ENCODE measurements around the gene AOX1. TPM values are rescaled to one million over a fixed set of nuclear protein-coding genes. Genes with fewer than 3 reads are reported as not detected.
"Not testable (repeated sequence)": the region's sequence is repeated elsewhere in the genome, so short reads cannot be mapped to it uniquely, and the experiment has no call there.

Gene AOX1
- total RNA-seq, 2 donors from 2014 or later = 0.17 to 0.26 TPM

GRCh38 chr2:200673191-200673590 is 87.4 kb downstream of the AOX1 start:
- no peaks in the 10 kb centered on the region for H3K9me3 Mint-ChIP-seq
- H3K4me1 Mint-ChIP-seq (ENCODE audit: low read depth in 2 of 2) = peaks cover 0 to 3% of the 10 kb centered on the region in 2 donors
- no peaks in the 10 kb centered on the region for H3K36me3 Mint-ChIP-seq
- H3K27ac Mint-ChIP-seq = no peak overlapping the region
- H3K4me3 Mint-ChIP-seq = no peak overlapping the region
- H3K27me3 Mint-ChIP-seq = peaks cover 16 to 34% of the 10 kb centered on the region in 2 donors
- ATAC-seq = no peak
- no peak for DNase-seq (ENCODE audit: low spot score)

- Mint-ChIP-seq H3K4me1 (ENCODE audit: low read depth in 2 of 2) (peaks cover 0 to 3% of the 10 kb centered on the region in 2 donors), H3K36me3 (no peaks in the 10 kb centered on the region), H3K9me3 (no peaks in the 10 kb centered on the region), H3K4me3 (no peak overlapping the region), H3K27ac (no peak overlapping the region), H3K27me3 (peaks cover 16 to 34% of the 10 kb centered on the region in 2 donors)
- ATAC-seq (no peak), DNase-seq (ENCODE audit: low spot score) (no peak)
Measured at GRCh38 chr2:200674837-200675236, 89.0 kb downstream of the AOX1 start.

DNA sequence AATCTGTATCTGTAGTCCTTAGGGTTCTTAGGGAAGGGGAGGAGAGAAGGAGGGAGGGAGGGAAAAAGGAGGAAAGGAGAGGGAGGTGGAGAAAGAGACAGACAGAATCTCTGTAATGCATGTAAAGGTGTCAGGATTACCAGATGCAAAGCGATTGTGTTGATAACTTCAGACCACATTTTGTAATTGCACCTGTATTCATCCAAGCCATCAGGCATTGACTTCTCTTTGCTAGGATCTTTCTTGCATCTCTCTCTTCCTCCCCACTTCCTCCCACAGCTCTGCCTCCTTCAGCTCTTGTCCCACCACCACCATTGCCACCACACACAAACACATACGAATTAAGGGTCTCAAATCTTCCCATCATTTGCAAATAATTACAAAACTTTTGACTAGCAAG is 91.4 kb downstream of the AOX1 start:
- no peaks in the 10 kb centered on the region for H3K4me1 Mint-ChIP-seq (ENCODE audit: low read depth in 2 of 2)
- no peaks in the 10 kb centered on the region for H3K36me3 Mint-ChIP-seq
- no peaks in the 10 kb centered on the region for H3K9me3 Mint-ChIP-seq
- ATAC-seq = no peak
- H3K4me3 Mint-ChIP-seq = no peak overlapping the region
- DNase-seq (ENCODE audit: low spot score) = no peak
- no peak overlapping the region for H3K27ac Mint-ChIP-seq
- H3K27me3 Mint-ChIP-seq = peaks cover 12 to 22% of the 10 kb centered on the region in 2 donors

DNA sequence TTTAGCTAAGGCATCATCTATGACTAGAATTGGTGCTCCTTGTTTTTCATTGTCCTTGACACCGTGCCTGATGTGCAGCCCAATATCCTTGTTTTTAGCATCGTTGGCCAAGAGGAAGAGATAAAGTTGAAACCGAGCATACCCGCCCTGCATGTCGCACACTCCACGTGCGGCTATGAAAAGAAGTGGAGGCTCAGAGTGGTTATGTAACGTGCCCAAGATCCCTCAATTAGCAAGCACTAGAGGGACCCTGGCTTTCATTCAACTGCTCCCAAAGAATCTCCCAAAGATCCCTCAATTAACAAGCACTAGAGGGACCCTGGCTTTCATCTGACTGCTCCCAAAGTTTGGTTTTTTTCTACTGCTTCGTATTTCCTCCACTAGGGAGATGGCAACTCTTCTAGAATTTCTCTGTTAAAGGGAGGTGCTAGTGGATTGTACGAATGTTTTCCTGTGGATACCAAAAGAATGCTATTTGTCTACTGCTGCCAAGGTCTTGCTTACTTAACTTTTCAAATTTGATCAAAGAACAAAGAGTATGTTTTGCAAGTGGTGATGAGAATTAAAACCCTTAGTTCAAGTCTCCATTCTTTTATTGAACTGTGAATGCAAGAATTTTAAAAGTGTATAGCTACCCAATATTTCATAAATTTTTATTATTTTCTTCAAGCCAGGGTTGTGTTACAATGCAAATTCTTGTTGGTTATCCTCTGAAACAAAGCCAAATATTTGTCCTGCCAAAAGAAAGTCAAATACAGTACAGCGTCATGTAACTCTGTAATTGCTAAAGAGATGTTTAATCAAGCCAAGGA is 92.1 kb downstream of the AOX1 start:
- no peaks in the 10 kb centered on the region for H3K4me1 Mint-ChIP-seq (ENCODE audit: low read depth in 2 of 2)
- DNase-seq (ENCODE audit: low spot score) (no peak), ATAC-seq (no peak)
- no peak overlapping the region for H3K27ac Mint-ChIP-seq
- H3K9me3 Mint-ChIP-seq = no peaks in the 10 kb centered on the region
- peaks cover 10 to 15% of the 10 kb centered on the region in 2 donors for H3K27me3 Mint-ChIP-seq
- no peak overlapping the region for H3K4me3 Mint-ChIP-seq
- H3K36me3 Mint-ChIP-seq = no peaks in the 10 kb centered on the region

GRCh38 chr2:200679127-200679526 is 93.3 kb downstream of the AOX1 start:
- no peak for DNase-seq (ENCODE audit: low spot score)
- peaks cover 7 to 10% of the 10 kb centered on the region in 2 donors for H3K27me3 Mint-ChIP-seq
- H3K27ac Mint-ChIP-seq = no peak overlapping the region
- no peaks in the 10 kb centered on the region for H3K9me3 Mint-ChIP-seq
- no peaks in the 10 kb centered on the region for H3K4me1 Mint-ChIP-seq (ENCODE audit: low read depth in 2 of 2)
- H3K36me3 Mint-ChIP-seq = no peaks in the 10 kb centered on the region
- ATAC-seq = no peak
- H3K4me3 Mint-ChIP-seq = no peak overlapping the region

DNA sequence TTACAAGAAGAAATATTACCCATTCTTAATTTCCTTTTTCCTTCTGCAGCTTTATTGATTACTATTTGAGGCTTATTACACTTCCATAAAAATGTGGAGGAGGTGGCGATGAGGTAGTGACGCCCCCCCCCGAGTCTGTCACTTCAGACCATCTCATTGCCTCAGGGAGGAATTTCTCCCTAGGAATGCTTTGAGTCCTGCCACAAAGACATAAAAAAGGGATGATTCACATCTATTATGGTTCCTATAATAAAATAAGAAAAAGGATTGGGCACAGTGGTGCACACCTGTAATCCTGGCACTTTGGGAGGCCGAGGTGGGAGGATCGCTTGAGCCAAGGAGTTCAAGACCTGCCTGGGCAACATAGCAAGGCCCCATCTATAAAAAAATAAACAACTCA is 93.7 kb downstream of the AOX1 start:
- Mint-ChIP-seq H3K27me3 (peaks cover 7 to 10% of the 10 kb centered on the region in 2 donors), H3K36me3 (no peaks in the 10 kb centered on the region), H3K27ac (no peak overlapping the region), H3K9me3 (no peaks in the 10 kb centered on the region), H3K4me3 (no peak overlapping the region), H3K4me1 (ENCODE audit: low read depth in 2 of 2) (no peaks in the 10 kb centered on the region)
- ATAC-seq (no peak), DNase-seq (ENCODE audit: low spot score) (no peak)

DNA sequence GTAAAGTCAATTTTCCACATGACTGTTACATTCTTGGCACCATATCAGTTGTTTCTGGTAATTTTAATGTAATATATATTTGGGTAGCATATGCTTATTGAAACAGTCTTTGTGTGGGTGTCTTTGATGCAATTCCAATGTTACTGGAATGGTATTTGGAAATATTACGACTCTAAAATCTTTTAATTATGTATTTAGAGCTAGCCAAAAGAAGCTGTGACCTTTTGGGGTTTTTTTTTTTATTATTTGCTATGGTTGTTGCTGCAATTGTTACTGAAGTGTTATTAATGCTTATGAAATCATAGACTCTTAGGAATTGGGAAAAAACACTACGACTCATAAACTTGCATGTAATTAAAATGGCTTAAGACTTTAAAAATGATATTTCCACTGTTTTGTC is 95.9 kb downstream of the AOX1 start:
- Mint-ChIP-seq H3K4me1 (ENCODE audit: low read depth in 2 of 2) (no peaks in the 10 kb centered on the region), H3K27me3 (peaks cover 5 to 16% of the 10 kb centered on the region in 2 donors), H3K4me3 (no peak overlapping the region), H3K9me3 (no peaks in the 10 kb centered on the region), H3K27ac (no peak overlapping the region), H3K36me3 (no peaks in the 10 kb centered on the region)
- ATAC-seq (no peak), DNase-seq (ENCODE audit: low spot score) (no peak)

DNA sequence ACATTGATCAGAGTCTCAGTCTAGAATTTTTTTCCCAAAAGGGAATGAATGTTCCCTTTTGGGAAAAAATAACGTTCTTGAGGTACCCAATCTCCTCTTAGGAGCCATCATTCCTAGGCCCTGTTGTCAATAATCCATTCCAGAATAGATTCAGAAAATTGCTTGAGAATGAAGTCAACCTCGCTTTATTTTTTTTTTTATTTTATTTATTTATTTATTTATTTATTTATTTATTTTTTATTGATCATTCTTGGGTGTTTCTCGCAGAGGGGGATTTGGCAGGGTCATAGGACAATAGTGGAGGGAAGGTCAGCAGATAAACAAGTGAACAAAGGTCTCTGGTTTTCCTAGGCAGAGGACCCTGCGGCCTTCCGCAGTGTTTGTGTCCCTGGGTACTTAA is 96.6 kb downstream of the AOX1 start:
- not testable (repeated sequence) for H3K27ac Mint-ChIP-seq; H3K4me3 Mint-ChIP-seq; H3K9me3 Mint-ChIP-seq; ATAC-seq; H3K36me3 Mint-ChIP-seq; H3K4me1 Mint-ChIP-seq (ENCODE audit: low read depth in 2 of 2); DNase-seq (ENCODE audit: low spot score)
- peaks cover 6 to 18% of the 10 kb centered on the region in 2 donors for H3K27me3 Mint-ChIP-seq

DNA sequence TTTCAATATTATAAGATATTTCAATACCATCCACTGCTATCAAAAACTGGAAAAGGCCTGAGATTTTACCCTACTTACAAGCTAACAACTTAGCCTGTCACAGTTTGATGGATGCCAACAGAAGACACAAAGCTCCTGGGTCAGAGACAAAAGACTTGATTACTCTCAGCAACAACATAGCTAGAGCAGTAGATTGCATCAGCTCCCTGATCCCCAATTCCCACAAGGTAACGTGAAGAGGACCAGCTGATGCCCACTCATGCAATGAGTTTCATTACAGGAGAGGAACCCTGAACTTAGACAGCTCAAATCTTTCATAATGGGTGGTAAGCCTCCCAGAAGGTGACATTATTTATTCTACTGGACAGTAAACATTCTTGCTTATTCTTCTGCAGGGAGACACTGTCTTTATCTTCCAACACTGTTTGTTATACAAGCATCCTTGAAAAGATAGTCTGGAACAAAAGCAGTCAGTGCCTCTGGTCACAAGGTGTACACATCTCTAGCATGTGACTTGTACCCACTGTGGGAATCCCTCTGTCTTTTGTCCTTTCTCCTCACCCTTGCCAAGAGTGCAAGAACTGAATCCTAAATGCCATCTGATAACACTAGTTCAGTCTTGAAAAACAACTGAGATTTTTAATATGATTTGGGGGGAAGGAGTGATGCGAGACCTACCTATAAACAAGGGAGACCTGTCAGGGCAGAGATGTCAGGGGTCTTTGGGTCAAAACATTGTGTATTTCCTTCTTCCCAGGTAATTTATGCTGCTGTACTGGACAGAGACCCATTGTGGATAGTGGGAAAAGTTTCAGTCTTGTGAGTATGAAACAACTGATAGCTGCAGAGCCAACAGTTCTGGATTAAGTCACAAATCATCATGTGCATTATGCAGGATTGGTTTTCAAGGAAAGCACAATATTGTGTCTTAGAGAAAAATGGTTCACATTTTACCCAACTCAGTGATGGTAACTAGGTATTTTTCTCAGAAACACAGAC is 102.4 kb downstream of the AOX1 start:
- ATAC-seq = no peak
- peaks cover 6 to 9% of the 10 kb centered on the region in 2 donors for H3K4me1 Mint-ChIP-seq (ENCODE audit: low read depth in 2 of 2)

DNA sequence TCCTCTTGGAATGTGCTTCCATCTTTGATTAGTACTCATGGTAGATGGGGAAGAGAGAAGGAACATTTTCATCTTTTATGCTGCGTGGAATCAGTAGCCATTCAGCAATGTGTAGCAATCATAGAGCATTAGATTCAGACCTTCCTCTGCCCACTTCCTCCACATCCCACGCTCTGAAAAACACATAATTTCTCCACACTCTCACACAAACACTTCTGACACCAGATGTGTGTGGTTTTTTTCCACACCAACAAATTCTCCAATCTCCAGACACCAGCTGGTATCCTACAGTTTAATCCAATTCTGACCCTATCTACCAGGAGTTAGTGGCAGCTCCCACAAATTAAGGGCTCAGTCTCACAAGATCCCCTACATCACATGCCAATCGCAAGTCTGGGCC is 103.3 kb downstream of the AOX1 start:
- no peaks in the 10 kb centered on the region for H3K36me3 Mint-ChIP-seq
- H3K9me3 Mint-ChIP-seq = no peaks in the 10 kb centered on the region
- H3K27me3 Mint-ChIP-seq = peaks cover 2 to 14% of the 10 kb centered on the region in 2 donors
- H3K27ac Mint-ChIP-seq = peak overlapping the region; percentile 7 to 40
- no peak for DNase-seq (ENCODE audit: low spot score)
- peak; percentile 63 to 79 for ATAC-seq
- H3K4me3 Mint-ChIP-seq = peak overlapping the region; percentile 4
- peaks cover 6 to 9% of the 10 kb centered on the region in 2 donors for H3K4me1 Mint-ChIP-seq (ENCODE audit: low read depth in 2 of 2)

More for the DNA sequence above, 102.4 kb downstream of the AOX1 start:
- no peak for DNase-seq (ENCODE audit: low spot score)
- Mint-ChIP-seq H3K36me3 (no peaks in the 10 kb centered on the region), H3K27ac (peak overlapping the region; percentile 7 to 40), H3K9me3 (no peaks in the 10 kb centered on the region), H3K4me3 (peak overlapping the region; percentile 4), H3K27me3 (peaks cover 2 to 14% of the 10 kb centered on the region in 2 donors)

DNA sequence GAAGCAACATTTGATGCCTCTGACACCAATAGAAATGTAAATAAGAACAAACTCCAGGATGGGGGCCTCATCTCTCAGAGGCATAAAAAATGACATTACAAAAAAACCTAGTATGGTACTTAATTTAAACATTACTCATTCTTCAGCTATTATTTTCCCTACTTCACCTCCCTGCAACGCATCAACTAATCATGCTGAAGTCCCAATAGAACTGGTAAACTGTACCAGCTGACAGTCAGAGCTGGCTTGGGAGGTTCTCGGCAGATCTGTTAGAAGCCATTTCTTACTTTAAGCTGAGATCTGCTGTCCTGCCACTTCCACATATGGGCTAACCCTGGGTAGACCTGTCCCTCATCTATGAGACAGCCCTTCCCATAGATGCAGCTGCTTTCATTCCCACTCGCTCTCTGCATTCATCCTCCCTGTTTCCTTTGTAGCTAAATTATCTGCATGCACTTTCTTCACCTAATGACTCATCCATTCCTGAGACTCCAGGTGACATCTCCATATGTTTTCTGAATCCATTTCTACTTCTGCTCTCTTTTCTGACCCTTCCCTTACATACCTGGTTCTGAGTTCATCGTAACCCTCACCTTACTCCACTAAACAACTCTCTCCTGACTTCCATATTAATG is 108.1 kb downstream of the AOX1 start:
- ATAC-seq = no peak
- Mint-ChIP-seq H3K36me3 (no peaks in the 10 kb centered on the region), H3K27ac (no peak overlapping the region), H3K27me3 (no peaks in the 10 kb centered on the region), H3K4me3 (no peak overlapping the region), H3K4me1 (ENCODE audit: low read depth in 2 of 2) (peaks cover 5 to 8% of the 10 kb centered on the region in 2 donors), H3K9me3 (no peaks in the 10 kb centered on the region)
- no peak for DNase-seq (ENCODE audit: low spot score)

GRCh38 chr2:200695191-200695590 is 109.4 kb downstream of the AOX1 start:
- H3K4me1 Mint-ChIP-seq (ENCODE audit: low read depth in 2 of 2) = peaks cover 0 to 10% of the 10 kb centered on the region in 2 donors
- H3K9me3 Mint-ChIP-seq = no peaks in the 10 kb centered on the region
- ATAC-seq = no peak
- no peaks in the 10 kb centered on the region for H3K36me3 Mint-ChIP-seq
- no peak overlapping the region for H3K4me3 Mint-ChIP-seq
- no peak overlapping the region for H3K27ac Mint-ChIP-seq
- DNase-seq (ENCODE audit: low spot score) = no peak
- peaks cover 0 to 3% of the 10 kb centered on the region in 2 donors for H3K27me3 Mint-ChIP-seq

DNA sequence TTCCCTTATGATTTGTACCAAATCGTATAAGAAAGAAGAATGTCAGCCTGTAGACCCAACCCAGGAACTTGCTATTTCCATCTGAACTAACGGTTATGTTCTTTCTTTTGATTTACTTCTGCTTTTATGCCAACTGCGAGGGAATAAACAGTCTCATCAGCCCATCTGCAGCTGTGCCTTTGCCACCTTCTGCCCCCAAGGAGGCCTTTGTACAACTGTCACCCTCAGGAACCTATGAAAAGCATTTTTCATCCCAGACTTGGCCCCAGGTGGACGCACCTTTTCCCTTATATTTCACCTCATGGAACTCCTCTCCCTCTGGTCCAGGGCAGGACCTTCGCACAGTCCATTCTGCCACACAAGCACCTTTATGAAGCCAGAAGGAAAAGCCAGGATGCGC is 109.8 kb downstream of the AOX1 start:
- Mint-ChIP-seq H3K27me3 (peaks cover 0 to 3% of the 10 kb centered on the region in 2 donors), H3K9me3 (no peaks in the 10 kb centered on the region), H3K27ac (no peak overlapping the region), H3K4me1 (ENCODE audit: low read depth in 2 of 2) (peaks cover 0 to 10% of the 10 kb centered on the region in 2 donors), H3K4me3 (no peak overlapping the region), H3K36me3 (no peaks in the 10 kb centered on the region)
- ATAC-seq (no peak), DNase-seq (ENCODE audit: low spot score) (no peak)

Measured in natural killer cell treated with Interleukin-12 subunit alpha and Interleukin-12 subunit beta and Interleukin-15 and Interleukin-18, amount 100 ng/mL, for 72 hours (primary cell).